ENCODE measurements around the gene TRIM39.
A peak's percentile ranks its signal among the peaks of the same experiment; 100 is the strongest.
"Not testable (repeated sequence)": the region's sequence is repeated elsewhere in the genome, so short reads cannot be mapped to it uniquely, and the experiment has no call there.

TRIM39 gene

GRCh38 chr6:30326526-30327231, at the start of gene TRIM39:
TRIM39 (plus strand) TSS chr6:30326927; CDS start chr6:30329318, 2,391 bp downstream.
- DNase-seq (ENCODE audit: extremely low read depth in 1 of 2, low read depth in 1 of 2), result peak; percentile 71 to 82

DNA sequence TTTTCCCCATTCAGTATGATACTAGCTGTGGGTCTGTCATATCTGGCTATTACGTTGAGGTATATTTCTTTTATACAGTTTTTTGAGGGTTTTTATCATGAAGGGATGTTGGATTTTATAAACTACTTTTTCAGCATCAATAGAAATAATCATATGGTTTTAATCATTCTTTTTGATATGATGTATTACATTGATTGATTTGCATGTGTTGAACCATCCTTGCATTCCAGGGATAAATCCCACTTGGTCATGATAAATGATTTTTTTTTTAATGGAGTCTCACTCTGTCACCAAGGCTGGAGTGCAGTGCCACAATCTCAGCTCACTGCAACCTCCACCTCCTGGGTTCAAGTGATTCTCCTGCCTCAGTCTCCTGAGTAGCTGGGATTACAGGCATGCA, 45.7 kb upstream of the TRIM39 start:
- not testable (repeated sequence) for DNase-seq (ENCODE audit: extremely low read depth in 1 of 2, low read depth in 1 of 2)

DNA sequence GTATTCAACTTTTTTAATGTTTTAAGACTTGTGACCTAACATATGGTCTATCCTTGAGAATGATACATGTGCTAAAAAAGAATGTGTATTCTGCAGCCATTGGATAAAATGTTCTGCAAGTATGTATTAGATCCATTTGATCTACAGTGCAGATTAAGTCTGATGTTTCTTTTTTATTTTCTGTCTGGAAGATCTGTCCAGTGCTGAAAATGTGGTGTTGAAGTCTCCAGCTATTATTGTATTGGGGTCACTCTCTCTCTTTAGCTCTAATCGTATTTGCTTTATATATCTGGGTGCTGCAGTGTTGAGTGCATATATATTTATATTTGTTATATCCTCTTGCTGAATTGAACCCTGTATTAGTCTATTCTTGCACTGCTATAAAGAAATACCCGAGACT, 44.2 kb upstream of the TRIM39 start:
- no peak for DNase-seq (ENCODE audit: extremely low read depth in 1 of 2, low read depth in 1 of 2)

DNA sequence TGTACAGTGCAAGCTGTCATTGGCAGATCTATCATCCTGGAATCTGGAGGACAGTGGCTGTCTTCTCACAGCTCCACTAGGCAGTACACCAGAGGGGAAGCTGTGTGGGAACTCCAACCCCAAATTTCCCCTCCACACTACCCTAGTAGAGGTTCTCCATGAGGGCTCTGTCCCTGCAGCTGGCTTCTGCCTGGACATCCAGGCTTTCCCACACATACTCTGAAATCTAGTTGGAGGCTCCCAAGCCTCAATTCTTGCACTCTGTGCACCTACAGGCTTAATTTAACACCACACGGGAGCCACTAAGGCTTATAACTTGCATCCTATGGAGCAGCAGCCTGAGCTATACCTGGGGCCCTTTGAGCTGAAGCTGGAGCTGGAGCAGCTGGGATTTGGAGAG, 43.0 kb upstream of the TRIM39 start:
- DNase-seq (ENCODE audit: extremely low read depth in 1 of 2, low read depth in 1 of 2), result no peak

DNA sequence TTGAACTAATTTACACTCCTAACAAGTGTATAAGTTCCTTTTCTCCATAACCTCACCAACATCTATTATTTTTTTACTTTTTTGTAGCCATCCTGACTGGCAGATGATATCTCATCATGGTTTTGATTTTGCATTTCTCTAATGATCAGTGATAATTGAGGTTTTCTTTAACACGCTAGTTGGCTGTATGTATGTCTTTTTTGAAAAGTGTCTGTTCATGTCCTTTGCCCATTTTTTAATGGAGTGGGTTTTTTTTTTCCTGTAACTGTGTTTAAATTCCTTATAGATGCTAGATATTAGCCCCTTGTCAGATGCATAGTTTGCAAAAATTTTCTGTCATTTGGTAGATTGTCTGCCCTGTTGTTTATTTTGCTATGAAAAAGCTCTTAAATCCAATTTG, 39.6 kb upstream of the TRIM39 start:
- no peak for DNase-seq (ENCODE audit: extremely low read depth in 1 of 2, low read depth in 1 of 2)

DNA sequence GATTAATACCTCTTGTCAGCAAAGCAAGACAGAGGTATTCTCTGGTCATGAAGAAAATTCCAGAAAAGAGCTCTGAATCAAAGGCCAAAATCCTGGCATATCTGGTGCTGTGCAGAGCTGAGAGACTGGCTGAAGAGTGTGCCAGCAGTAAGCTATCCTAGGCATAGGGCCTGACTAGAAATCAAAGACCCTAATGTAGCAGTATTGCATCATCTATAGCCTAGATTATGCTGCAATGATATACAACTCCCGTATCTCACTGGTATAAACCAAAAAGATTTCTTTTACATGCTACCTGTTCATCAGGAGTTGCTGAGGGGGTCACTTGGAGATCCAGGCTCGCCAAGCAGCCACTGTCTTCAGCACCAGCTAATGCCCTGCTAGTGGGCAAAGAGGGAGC, 30.9 kb upstream of the TRIM39 start:
- no peak for DNase-seq (ENCODE audit: extremely low read depth in 1 of 2, low read depth in 1 of 2)

- no peak for DNase-seq (ENCODE audit: extremely low read depth in 1 of 2, low read depth in 1 of 2)
Observed at GRCh38 chr6:30304002-30304401, 22.7 kb upstream of the TRIM39 start.

DNA sequence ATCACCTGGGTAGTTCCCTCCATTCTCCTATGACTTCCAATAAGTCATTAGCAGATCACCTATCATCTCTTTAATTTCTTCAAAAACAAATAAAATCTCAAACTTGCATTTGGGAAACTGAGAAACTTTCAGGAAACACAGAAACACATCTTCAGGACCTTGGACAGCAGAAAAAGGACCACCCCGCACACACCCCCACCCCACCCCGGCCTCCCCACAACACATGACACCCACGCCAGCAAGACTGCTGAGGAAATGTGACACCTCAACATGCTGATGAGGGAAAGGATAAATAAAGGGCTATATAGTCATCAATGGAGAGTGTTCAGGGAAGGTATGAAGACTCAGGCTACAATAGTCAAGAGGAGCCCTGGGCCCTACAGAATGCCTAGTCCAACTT, 15.6 kb upstream of the TRIM39 start:
- no peak for DNase-seq (ENCODE audit: extremely low read depth in 1 of 2, low read depth in 1 of 2)

- no peak for DNase-seq (ENCODE audit: extremely low read depth in 1 of 2, low read depth in 1 of 2)
Observed at GRCh38 chr6:30311671-30312070, 15.1 kb upstream of the TRIM39 start.

DNA sequence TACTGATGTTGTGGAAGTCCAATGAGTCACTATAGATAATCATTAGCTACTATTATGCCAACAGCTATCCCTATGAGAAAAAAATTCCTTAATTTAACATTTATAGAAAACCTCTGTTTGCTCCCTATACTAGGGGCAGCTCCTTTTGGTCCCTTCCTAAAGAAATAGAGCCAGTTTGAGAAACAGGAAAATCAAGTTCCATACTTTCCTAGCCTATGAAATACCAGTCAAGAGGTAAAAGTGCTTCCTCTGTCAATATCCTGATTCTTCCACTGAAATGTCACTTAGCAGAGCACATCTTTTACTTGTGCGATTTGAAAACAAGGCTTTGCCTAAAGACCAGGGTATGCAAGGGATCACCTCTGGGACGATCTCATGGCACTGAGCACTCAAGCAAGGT, 14.5 kb upstream of the TRIM39 start:
- DNase-seq (ENCODE audit: extremely low read depth in 1 of 2, low read depth in 1 of 2), result no peak

GRCh38 chr6:30312676-30313321, 13.9 kb upstream of the TRIM39 start:
- no peak for DNase-seq (ENCODE audit: extremely low read depth in 1 of 2, low read depth in 1 of 2)

DNA sequence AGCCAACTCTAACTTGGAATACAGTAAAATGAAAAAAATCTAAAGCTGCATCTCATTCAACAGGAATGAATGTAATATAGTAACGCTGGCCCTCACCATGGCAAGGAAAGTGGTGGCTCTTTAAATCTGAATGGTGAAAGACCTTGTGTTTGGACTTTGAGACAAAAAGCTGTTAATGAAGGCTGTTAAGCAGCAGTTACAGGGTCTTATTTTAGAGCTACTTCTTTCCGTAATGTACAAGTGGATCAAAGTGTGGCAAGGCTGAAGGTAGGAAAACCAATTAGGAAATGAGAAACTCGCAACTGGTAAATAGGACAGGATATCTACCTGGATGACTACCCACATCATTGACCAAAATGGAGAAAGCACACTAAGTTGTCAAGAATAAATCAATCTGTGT, 11.6 kb upstream of the TRIM39 start:
- no peak for DNase-seq (ENCODE audit: extremely low read depth in 1 of 2, low read depth in 1 of 2)

DNA sequence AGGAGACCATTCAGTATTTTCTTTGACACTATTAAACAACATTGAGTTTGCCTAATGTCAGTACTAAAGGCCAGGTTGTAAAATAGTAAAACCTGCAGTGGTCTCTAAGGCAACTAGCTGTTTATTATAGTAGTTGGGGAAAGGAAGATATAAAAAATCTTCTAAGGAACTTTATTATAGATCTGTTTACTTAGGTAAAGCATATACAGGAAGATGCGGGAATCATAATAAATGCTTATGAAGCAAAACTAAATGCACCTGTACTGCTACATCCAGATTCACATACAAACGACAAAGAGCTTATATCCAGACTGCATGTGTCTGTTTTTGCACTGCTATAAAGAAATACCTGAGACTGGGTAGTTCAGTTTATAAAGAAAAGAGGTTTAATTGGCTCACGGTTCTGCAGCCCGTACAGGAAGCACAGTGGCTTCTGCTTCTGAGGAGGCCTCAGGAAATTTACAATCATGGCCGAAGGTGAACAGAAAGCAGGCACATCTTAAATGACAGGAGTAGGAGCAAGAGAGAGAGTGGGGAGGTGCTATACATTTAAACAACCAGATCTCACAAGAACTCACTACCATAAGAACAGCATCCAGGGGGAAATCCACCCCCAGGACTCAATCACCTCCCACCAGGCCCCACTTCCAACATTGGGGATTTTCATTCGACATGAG, 8.7 kb upstream of the TRIM39 start:
- DNase-seq (ENCODE audit: extremely low read depth in 1 of 2, low read depth in 1 of 2), result no peak

GRCh38 chr6:30319146-30319835, 7.4 kb upstream of the TRIM39 start:
- no peak for DNase-seq (ENCODE audit: extremely low read depth in 1 of 2, low read depth in 1 of 2)

DNA sequence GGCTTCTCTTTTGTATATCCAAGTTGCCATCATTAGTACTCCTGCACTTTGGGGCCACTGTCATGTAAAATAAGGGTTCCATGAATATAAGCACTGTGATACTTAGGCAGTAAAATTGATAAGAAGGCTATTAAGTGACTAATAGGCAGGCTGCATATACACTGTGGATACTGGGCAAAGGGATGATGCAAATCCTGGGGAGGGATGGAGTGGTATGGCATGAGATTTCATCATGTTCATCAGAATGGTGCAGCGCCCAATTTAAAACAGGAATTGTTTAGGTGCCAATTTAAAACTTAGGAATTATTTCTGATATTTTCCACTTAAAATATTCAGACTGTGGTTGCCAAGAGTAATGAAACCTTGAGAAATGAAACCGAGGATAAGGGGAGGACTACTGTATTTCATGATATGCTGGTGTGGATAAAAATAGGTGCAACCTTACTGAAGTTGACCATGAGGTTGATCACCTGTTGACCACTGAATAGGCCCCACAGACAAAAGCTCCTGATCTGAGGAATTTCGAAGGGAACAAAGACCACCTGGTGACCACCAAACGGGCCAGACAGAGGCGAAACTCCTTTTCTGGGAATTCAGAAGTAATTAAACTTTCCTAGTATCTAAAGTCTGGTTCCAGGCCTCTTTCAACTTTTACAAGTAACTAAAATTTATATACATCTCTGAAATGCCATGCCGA, 4.9 kb upstream of the TRIM39 start:
- DNase-seq (ENCODE audit: extremely low read depth in 1 of 2, low read depth in 1 of 2), result no peak

DNA sequence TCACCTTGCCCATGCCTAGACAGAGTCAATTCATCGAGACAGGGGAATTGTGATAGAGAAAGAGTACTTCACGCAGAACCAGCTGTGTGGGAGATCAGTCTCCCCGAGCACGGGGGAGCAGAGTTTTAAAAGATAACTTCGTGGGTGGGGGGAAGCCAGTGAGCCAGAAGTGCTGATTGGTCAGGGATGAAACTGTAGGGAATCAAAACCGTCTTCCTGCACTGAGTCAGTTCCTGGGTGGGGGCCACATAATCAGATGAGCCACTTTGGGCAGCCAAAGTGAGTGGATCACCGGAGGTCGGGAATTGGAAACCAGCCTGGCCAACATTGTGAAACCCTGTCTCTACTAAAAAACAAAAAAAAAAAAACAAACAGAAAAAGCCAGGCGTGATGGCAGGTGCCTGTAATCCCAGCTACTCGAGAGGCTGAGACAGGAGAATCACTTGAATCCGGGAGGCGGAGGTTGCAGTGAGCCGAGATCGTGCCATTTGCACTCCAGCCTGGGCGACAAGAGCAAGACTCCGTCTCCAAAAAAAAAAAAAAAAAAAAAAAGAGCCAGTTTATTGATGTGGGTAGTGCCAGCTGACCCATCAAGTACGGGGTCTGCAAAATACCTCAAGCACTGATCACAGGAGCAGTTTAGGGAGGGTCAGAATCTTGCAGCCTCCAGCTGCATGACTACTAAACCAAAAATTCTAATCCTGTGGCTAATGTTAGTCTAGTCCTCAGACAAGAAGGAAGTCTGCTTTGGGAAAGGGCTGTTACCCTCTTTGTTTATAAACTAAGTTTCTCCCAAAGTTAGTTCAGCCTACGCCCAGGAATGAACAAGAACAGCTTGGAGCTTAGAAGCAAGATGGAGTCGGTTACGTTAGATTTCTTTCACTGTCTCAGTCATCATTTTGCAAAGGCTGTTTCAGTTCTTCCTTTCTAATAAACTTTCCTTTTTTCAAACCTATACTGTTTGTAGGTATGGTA, 3.9 kb upstream of the TRIM39 start:
- peak in 1 of 2 donors; percentile 18 for DNase-seq (ENCODE audit: extremely low read depth in 1 of 2, low read depth in 1 of 2)

DNA sequence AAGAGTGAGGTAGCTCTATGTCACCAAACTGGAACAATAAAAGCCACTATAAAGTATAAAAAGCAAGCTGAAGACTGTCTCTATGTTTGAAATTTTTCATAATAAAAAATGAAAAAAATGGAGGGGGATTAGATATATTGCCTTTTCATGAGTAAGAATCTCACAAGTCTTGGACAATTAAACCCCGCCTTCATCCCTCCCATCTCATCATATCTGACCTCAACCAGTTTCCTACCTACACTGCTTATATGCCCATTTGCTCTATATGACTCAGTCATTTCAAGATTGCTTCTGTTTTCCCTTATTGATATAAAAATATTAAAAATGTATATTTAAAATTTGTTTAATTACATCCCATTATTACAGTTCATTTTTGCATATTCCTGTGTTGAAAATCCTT, 2.9 kb upstream of the TRIM39 start:
- peak in 1 of 2 donors; percentile 12 for DNase-seq (ENCODE audit: extremely low read depth in 1 of 2, low read depth in 1 of 2)

GRCh38 chr6:30325150-30325872, 1.4 kb upstream of the TRIM39 start:
- peak; percentile 65 to 86 for DNase-seq (ENCODE audit: extremely low read depth in 1 of 2, low read depth in 1 of 2)

- DNase-seq (ENCODE audit: extremely low read depth in 1 of 2, low read depth in 1 of 2), result peak; percentile 46 to 68
Observed at GRCh38 chr6:30325873-30326525, 728 bp upstream of the TRIM39 start.
